Gastrocnemius medialis (tissue), 4 donors: ENCODE data around the gene ZBED4.

Experiments
- CTCF ChIP-seq, 5 experiments: fragments of 450-650 bp in 3 of 5; fragments of 200-600 bp in 2 of 5; sonication (generic) in 2 of 5; IDR thresholded peaks in 4 of 5; conservative IDR thresholded peaks in 1 of 5; 1 replicate in 4 of 5; 2 replicates in 1 of 5; pipeline ENCODE4 v1.5.1; 2016 to 2019; ENCODE audit warnings: antibody characterized with exemption in 5 of 5, mild to moderate bottlenecking in 3 of 5, moderate library complexity in 3 of 5
- POLR2A ChIP-seq, 2 donors: fragments of 450-650 bp; IDR thresholded peaks; one replicate each; pipeline ENCODE4 v1.6.1; 2017; ENCODE audit warnings: antibody characterized with exemption in 2 of 2, mild to moderate bottlenecking in 2 of 2, moderate library complexity in 2 of 2

DNA sequence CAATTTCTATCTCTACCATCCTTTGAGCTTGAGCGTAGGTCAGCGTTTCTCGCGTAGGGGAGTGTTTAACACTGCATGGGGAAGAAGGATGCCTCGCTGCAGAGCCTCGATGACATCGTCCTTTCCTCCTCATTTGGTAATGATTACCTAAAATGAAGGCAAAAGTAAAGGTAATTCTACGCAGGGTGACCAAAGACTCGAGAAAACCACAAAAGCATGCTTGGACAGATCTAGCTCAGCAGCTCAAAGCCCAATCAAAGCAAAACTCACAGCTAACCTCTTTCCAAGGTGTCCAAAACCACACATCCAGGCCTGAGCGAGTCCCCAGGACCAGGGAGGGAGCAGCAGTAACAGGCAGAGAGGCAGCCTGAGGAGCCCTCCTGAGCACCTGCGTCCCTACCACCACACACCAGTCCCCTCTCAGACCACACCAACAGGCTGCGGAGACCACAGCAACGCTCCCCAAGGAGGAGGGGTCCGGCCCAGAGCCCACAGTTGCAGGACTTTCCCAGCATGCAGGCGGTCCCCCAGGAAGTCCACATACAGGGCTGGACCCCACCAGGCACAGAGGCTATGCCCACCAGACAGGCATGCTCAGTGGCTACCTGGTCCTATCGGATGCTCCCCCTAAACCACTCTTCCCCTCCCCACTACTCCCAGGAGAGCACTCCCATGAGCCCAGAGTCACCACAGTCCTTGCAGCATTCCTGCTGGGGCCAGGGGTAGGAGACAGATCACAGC lies 29.3 kb upstream of the ZBED4 start:
- TF ChIP-seq CTCF (IDR thresholded peaks at IDR 0.05 in 4 of 5, conservative IDR thresholded peaks at IDR 0.05 in 1 of 5), result no peak
- no peak for TF ChIP-seq POLR2A (IDR thresholded peaks at IDR 0.05)
